ENCODE measurements around the gene PIGP.

- no peak for TF ChIP-seq POLR2AphosphoS5 (IDR thresholded peaks at IDR 0.05; ENCODE audit: insufficient read depth, low read depth, low read length)
- TF ChIP-seq, protein P1, sequence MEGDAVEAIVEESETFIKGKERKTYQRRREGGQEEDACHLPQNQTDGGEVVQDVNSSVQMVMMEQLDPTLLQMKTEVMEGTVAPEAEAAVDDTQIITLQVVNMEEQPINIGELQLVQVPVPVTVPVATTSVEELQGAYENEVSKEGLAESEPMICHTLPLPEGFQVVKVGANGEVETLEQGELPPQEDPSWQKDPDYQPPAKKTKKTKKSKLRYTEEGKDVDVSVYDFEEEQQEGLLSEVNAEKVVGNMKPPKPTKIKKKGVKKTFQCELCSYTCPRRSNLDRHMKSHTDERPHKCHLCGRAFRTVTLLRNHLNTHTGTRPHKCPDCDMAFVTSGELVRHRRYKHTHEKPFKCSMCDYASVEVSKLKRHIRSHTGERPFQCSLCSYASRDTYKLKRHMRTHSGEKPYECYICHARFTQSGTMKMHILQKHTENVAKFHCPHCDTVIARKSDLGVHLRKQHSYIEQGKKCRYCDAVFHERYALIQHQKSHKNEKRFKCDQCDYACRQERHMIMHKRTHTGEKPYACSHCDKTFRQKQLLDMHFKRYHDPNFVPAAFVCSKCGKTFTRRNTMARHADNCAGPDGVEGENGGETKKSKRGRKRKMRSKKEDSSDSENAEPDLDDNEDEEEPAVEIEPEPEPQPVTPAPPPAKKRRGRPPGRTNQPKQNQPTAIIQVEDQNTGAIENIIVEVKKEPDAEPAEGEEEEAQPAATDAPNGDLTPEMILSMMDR (IDR thresholded peaks at IDR 0.05; ENCODE audit: extremely low read depth in 1 of 2, insufficient read depth in 1 of 2, low read depth in 1 of 2, low read length in 2 of 2), result no peak
- no peak for TF ChIP-seq MAX (IDR thresholded peaks at IDR 0.05; ENCODE audit: insufficient read depth, insufficient read length)
- no peak for TF ChIP-seq MYC (IDR thresholded peaks at IDR 0.05; ENCODE audit: low read depth, low read length)
- no peak for TF ChIP-seq POLR2A (IDR thresholded peaks at IDR 0.05; ENCODE audit: low read depth, low read length)
- no peak for TF ChIP-seq EZH2 (IDR thresholded peaks at IDR 0.05; ENCODE audit: borderline replicate concordance, low read depth, low read length, severe bottlenecking)
Observed at GRCh38 chr21:37039411-37040075, 33.3 kb downstream of the PIGP start.

All from endothelial cell of umbilical vein (primary cell).